ENCODE measurements around the gene MYORG. TPM values are rescaled to one million over a fixed set of nuclear protein-coding genes. Genes with fewer than 3 reads are reported as not detected.

MYORG gene
- polyA plus RNA-seq, 4 donors: 9.7 to 83.0 (median 13.7) TPM

DNA sequence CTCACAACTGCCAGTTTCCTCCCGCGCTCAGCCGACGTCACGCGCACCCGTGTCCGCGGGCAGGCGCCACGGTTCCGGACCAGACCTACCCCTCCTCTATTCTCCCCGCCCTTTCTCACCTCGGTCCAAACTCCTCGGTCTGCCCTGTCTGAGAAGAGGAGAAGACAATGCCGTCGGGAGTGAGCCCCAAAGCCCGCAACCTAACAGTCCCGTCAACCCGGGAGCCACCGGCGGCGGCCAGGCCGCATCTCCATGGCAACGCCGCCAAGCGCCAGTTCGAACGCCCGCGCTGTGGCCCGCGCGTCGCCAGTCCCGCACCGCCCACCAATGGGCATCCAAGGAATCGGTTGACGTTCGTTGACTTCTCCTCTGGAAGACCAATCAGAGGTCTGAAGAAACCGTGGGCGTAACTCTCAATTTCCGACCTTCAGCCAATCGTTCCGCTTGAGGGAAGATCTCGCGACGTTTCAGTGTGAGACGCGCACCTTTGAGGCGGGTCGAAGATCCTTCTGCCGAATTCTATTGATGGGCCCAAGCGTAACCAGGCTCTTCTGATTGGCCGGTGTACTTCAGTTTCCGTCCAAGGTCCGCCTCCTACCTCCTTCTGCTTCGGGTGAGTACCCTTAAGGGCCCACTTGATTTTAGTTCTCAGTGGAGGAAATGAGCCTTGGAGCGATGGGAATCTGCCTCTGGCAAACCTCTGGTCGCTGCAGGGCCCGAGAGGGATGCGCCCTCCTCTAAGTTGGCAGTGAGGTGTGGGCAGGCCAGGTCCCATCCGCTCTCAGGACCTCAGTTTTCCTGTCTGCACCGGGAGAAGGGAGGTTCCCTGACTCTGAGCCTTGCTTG, 47.5 kb downstream of the MYORG start, which contains the start of the genes KIF24 and NUDT2:
Gene KIF24 (minus strand): TSS at position 282 of the 846 bp plus-strand sequence. CDS start 17,922 bp downstream, outside the sequence.
Gene NUDT2 (plus strand): TSS at position 583 of the 846 bp plus-strand sequence. CDS start 9,471 bp downstream, outside the sequence.
- DNase-seq (peak; percentile 99 to 100), FAIRE-seq (no peak)
- Histone ChIP-seq H3K27ac (ENCODE audit: low read depth in 1 of 3, low read length in 2 of 3) (peak within 1 kb of the TSS; percentile 89 to 97 (median 91)), H3K36me3 (ENCODE audit: control insufficient read depth in 3 of 3, insufficient read depth in 2 of 3, low read depth in 1 of 3, low read length in 3 of 3) (no peaks in the 10 kb centered on the region), H3K4me1 (ENCODE audit: control insufficient read depth in 3 of 3, insufficient read depth in 2 of 3, low read depth in 1 of 3, low read length in 2 of 3) (peaks cover 0 to 17% (median 1%) of the 10 kb centered on the region in 3 donors), H3K9me3 (ENCODE audit: control insufficient read depth in 2 of 2, insufficient read depth in 1 of 2, low read depth in 1 of 2, low read length in 1 of 2) (no peaks in the 10 kb centered on the region), H3K4me3 (ENCODE audit: low read depth in 1 of 3, low read length in 3 of 3) (peak within 1 kb of the TSS; percentile 56 to 96 (median 93)), H3K27me3 (ENCODE audit: control insufficient read depth in 3 of 3, insufficient read depth in 3 of 3, low read length in 3 of 3) (no peaks in the 10 kb centered on the region)
- WGBS, 3 donors: 0 to 1% (median 0%) methylated on average over 59 to 64 of the region's 64 CpGs

DNA sequence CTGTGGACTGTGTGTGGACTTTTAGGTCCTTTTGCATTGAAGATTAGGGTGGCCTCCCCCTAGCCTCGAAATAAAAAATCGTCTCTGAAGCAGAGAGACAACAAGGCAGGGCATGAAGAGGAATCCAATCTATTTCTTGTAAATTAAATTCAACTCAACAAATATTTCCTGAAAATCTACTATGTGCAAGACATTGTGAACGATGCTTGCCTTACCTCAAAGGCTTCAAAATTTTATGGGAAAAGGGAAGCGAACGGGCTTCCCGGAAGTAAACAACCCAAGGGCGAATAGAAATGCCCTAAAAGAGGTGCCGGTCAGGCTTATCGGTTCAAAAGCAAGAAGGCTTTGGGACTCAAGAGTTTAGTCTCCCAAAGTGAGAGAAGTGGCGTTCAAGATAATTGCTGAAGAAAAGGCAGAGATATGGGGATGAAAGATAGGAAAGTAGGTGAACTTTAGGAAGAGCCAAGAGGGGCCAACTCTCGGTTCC, 48.2 kb downstream of the MYORG start:
- DNase-seq: peak in 1 of 2 donors; percentile 11
- Histone ChIP-seq H3K27me3 (ENCODE audit: control insufficient read depth in 3 of 3, insufficient read depth in 3 of 3, low read length in 3 of 3) (no peaks in the 10 kb centered on the region), H3K36me3 (ENCODE audit: control insufficient read depth in 3 of 3, insufficient read depth in 2 of 3, low read depth in 1 of 3, low read length in 3 of 3) (no peaks in the 10 kb centered on the region), H3K27ac (ENCODE audit: low read depth in 1 of 3, low read length in 2 of 3) (peak overlapping the region; percentile 13 to 69 (median 36)), H3K4me3 (ENCODE audit: low read depth in 1 of 3, low read length in 3 of 3) (peak overlapping the region; percentile 50 to 81 (median 69)), H3K4me1 (ENCODE audit: control insufficient read depth in 3 of 3, insufficient read depth in 2 of 3, low read depth in 1 of 3, low read length in 2 of 3) (peaks cover 0 to 17% (median 1%) of the 10 kb centered on the region in 3 donors), H3K9me3 (ENCODE audit: control insufficient read depth in 2 of 2, insufficient read depth in 1 of 2, low read depth in 1 of 2, low read length in 1 of 2) (no peaks in the 10 kb centered on the region)
- no peak for FAIRE-seq
- WGBS, 3 donors: 0 to 1% (median 0%) methylated on average over 11 of the region's 11 CpGs

DNA sequence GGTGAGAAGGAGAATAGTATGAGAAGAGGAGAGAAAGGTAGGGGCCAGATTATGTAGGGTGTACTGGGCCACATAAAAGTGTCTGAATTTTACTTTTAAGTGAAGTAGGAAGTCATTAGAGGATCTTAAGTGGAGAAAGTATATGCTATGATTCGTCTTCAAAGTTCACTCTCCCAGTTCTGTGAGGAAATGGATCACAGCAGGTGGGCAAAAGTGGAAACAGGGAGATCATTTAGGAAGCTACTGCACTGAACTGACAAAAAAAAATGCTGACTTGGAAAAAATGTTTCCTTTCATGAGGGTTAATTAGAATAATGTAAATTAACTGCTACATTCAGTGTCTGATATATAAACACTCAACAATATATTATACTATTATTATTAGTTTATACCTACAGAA, 50.0 kb downstream of the MYORG start:
- FAIRE-seq: no peak
- H3K9me3 ChIP-seq (ENCODE audit: control insufficient read depth in 2 of 2, insufficient read depth in 1 of 2, low read depth in 1 of 2, low read length in 1 of 2): no peaks in the 10 kb centered on the region
- no peaks in the 10 kb centered on the region for H3K36me3 ChIP-seq (ENCODE audit: control insufficient read depth in 3 of 3, insufficient read depth in 2 of 3, low read depth in 1 of 3, low read length in 3 of 3)
- no peak overlapping the region for H3K27ac ChIP-seq (ENCODE audit: low read depth in 1 of 3, low read length in 2 of 3)
- H3K4me1 ChIP-seq (ENCODE audit: control insufficient read depth in 3 of 3, insufficient read depth in 2 of 3, low read depth in 1 of 3, low read length in 2 of 3): peaks cover 0 to 11% (median 1%) of the 10 kb centered on the region in 3 donors
- H3K4me3 ChIP-seq (ENCODE audit: low read depth in 1 of 3, low read length in 3 of 3): no peak overlapping the region
- H3K27me3 ChIP-seq (ENCODE audit: control insufficient read depth in 3 of 3, insufficient read depth in 3 of 3, low read length in 3 of 3): no peaks in the 10 kb centered on the region
- DNase-seq: no peak
- WGBS, 3 donors: 78 to 91% (median 82%) methylated on average over 1 of the region's 1 CpG

DNA sequence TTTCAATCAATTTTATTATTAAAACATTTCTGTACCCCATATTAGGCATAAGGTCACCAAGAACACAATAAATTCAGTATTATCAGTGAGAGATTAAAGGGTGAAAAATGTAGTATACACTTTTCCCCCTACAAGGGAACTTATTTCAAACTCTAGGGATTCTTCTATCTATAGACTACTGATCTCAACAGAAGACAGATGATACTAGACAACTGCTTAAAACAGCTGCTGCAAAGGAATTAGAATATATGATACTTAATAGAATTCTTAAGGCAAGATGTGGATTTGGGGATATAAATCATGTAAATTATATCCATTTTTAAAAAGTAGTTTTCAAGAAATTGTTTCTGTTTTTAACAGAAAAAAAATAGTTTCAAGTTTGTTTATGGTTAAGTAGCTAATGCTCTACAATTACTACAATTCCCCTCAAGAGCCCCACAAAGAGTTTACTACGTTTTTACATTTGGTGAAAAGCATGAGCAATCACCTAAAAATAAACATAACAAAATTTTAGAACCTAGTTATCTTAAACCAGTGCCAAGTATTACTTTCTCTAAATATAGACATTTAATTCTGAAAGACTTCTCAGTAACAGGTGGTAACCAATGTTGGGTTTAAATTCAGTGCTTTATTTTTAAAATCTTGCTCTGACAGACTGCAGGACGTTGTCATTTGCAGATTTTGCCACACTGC, 53.7 kb downstream of the MYORG start:
- Histone ChIP-seq H3K27ac (ENCODE audit: low read depth in 1 of 3, low read length in 2 of 3) (no peak overlapping the region), H3K4me1 (ENCODE audit: control insufficient read depth in 3 of 3, insufficient read depth in 2 of 3, low read depth in 1 of 3, low read length in 2 of 3) (peaks cover 0 to under 1% (median 0%) of the 10 kb centered on the region in 3 donors), H3K4me3 (ENCODE audit: low read depth in 1 of 3, low read length in 3 of 3) (no peak overlapping the region), H3K36me3 (ENCODE audit: control insufficient read depth in 3 of 3, insufficient read depth in 2 of 3, low read depth in 1 of 3, low read length in 3 of 3) (no peaks in the 10 kb centered on the region), H3K27me3 (ENCODE audit: control insufficient read depth in 3 of 3, insufficient read depth in 3 of 3, low read length in 3 of 3) (no peaks in the 10 kb centered on the region), H3K9me3 (ENCODE audit: control insufficient read depth in 2 of 2, insufficient read depth in 1 of 2, low read depth in 1 of 2, low read length in 1 of 2) (no peaks in the 10 kb centered on the region)
- 62 to 76% (median 74%) methylated on average over 2 of the region's 2 CpGs for WGBS, 3 donors
- FAIRE-seq (no peak), DNase-seq (no peak)

DNA sequence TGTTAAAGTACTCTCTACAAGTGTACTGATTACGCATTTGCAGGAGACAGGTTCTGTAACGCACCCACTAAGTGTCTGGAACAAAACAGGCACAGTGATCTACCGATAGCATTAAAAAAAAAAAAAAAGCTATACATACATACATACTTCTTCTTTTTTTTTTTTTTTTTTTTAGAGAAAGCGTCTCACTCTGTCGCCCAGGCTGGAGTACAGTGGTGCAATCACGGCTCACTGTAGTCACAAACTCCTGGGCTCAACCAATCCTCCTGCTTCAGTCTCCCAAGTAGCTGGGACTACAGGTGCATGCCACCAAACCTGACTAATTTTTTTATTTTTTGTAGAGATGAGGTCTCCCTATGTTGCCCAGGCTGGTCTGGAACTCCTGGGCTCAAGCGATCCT, 55.2 kb downstream of the MYORG start:
- no peaks in the 10 kb centered on the region for H3K36me3 ChIP-seq (ENCODE audit: control insufficient read depth in 3 of 3, insufficient read depth in 2 of 3, low read depth in 1 of 3, low read length in 3 of 3)
- WGBS, 3 donors: 91 to 94% (median 93%) methylated on average over 6 to 7 of the region's 7 CpGs
- H3K4me3 ChIP-seq (ENCODE audit: low read depth in 1 of 3, low read length in 3 of 3): no peak overlapping the region
- no peaks in the 10 kb centered on the region for H3K27me3 ChIP-seq (ENCODE audit: control insufficient read depth in 3 of 3, insufficient read depth in 3 of 3, low read length in 3 of 3)
- DNase-seq (no peak), FAIRE-seq (no peak)
- H3K4me1 ChIP-seq (ENCODE audit: control insufficient read depth in 3 of 3, insufficient read depth in 2 of 3, low read depth in 1 of 3, low read length in 2 of 3): no peaks in the 10 kb centered on the region
- H3K27ac ChIP-seq (ENCODE audit: low read depth in 1 of 3, low read length in 2 of 3): no peak overlapping the region
- H3K9me3 ChIP-seq (ENCODE audit: control insufficient read depth in 2 of 2, insufficient read depth in 1 of 2, low read depth in 1 of 2, low read length in 1 of 2): no peaks in the 10 kb centered on the region

DNA sequence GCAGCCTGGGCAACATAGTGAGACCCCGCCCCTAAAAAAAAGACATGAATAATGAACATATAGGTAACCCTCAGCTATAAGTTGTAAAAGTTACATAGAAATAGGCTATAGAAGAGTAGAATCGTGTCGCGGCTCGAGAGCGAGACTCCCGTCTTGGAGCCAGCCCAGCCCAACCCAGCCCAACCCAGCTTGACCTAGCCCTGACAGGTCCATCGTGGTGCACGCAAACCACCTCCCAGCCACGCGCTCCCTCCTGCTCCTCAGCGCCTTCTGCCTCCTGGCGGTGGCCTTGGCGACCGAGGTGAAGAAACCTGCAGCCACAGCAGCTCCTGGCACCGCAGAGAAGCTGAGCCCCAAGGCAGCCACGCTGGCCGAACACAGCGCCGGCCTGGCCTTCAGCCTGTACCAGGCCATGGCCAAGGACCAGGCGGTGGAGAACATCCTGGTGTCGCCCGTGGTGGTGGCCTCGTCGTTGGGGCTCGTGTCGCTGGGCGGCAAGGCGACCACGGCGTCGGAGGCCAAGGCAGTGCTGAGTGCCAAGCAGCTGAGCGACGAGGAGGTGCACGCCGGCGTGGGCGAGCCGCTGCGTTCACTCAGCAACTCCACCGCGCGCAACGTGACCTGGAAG, 58.4 kb downstream of the MYORG start:
- DNase-seq: no peak
- no peaks in the 10 kb centered on the region for H3K9me3 ChIP-seq (ENCODE audit: control insufficient read depth in 2 of 2, insufficient read depth in 1 of 2, low read depth in 1 of 2, low read length in 1 of 2)
- 94 to 97% (median 96%) methylated on average over 42 to 44 of the region's 44 CpGs for WGBS, 3 donors
- no peak overlapping the region for H3K27ac ChIP-seq (ENCODE audit: low read depth in 1 of 3, low read length in 2 of 3)
- H3K36me3 ChIP-seq (ENCODE audit: control insufficient read depth in 3 of 3, insufficient read depth in 2 of 3, low read depth in 1 of 3, low read length in 3 of 3): no peaks in the 10 kb centered on the region
- no peak for FAIRE-seq
- no peak overlapping the region for H3K4me3 ChIP-seq (ENCODE audit: low read depth in 1 of 3, low read length in 3 of 3)
- H3K27me3 ChIP-seq (ENCODE audit: control insufficient read depth in 3 of 3, insufficient read depth in 3 of 3, low read length in 3 of 3): no peaks in the 10 kb centered on the region
- H3K4me1 ChIP-seq (ENCODE audit: control insufficient read depth in 3 of 3, insufficient read depth in 2 of 3, low read depth in 1 of 3, low read length in 2 of 3): no peaks in the 10 kb centered on the region

DNA sequence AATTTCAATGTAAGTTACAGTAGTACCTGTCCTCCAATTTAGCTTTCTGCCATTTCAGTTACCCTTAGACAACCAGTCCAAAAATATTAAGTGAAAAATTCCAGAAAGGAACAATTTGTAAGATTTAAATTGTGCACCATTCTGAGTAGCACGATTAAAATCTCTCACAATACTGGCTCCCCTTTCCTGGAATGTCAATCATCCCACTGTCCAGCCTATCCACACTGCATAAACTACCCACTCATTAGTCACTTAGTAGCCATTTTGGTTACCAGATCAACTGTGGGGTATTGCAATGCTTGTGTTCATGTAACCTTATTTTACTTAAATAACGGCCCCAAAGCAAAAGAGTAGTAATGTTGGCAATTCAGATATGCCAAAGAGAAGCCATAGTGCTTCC, 59.3 kb downstream of the MYORG start:
- H3K27ac ChIP-seq (ENCODE audit: low read depth in 1 of 3, low read length in 2 of 3): no peak overlapping the region
- DNase-seq (no peak), FAIRE-seq (no peak)
- 91 to 95% (median 93%) methylated on average over 2 of the region's 2 CpGs for WGBS, 3 donors
- no peak overlapping the region for H3K4me3 ChIP-seq (ENCODE audit: low read depth in 1 of 3, low read length in 3 of 3)
- no peaks in the 10 kb centered on the region for H3K9me3 ChIP-seq (ENCODE audit: control insufficient read depth in 2 of 2, insufficient read depth in 1 of 2, low read depth in 1 of 2, low read length in 1 of 2)
- no peaks in the 10 kb centered on the region for H3K36me3 ChIP-seq (ENCODE audit: control insufficient read depth in 3 of 3, insufficient read depth in 2 of 3, low read depth in 1 of 3, low read length in 3 of 3)
- H3K27me3 ChIP-seq (ENCODE audit: control insufficient read depth in 3 of 3, insufficient read depth in 3 of 3, low read length in 3 of 3): no peaks in the 10 kb centered on the region
- no peaks in the 10 kb centered on the region for H3K4me1 ChIP-seq (ENCODE audit: control insufficient read depth in 3 of 3, insufficient read depth in 2 of 3, low read depth in 1 of 3, low read length in 2 of 3)

Data from small intestine (tissue), 7 donors.